Neural cell (in vitro differentiated cells): ENCODE results near the gene STEAP2.

ENCODE experiments used
- EP300 ChIP-seq: fragments of 450-650 bp; conservative IDR thresholded peaks from 2 replicates; pipeline ENCODE4 v1.6.1; 2014; ENCODE audit warnings: antibody characterized with exemption, mild to moderate bottlenecking, moderate library complexity; ENCODE audit not compliant: poor library complexity, severe bottlenecking
- POLR2AphosphoS5 ChIP-seq: IDR thresholded peaks from 2 replicates; pipeline ENCODE4 v1.6.1; 2012

- TF ChIP-seq POLR2AphosphoS5 (no peak), EP300 (no peak)
These were observed 45.2 kb downstream of the STEAP2 start for GRCh38 chr7:90256778-90257177.
